ENCODE data around the gene NFASC.
A peak's percentile ranks its signal among the peaks of the same experiment; 100 is the strongest.

Gene NFASC

GRCh38 chr1:204940591-204940990 is 69.9 kb downstream of the NFASC start:
- H3K4me1 ChIP-seq (ENCODE audit: low read length) = 0 out of 2 replicates have a peak, but pooled peaks cover 4% of the 10 kb centered on the region
- no peak overlapping the region for H2AFZ ChIP-seq (ENCODE audit: low read length)
- no peaks in the 10 kb centered on the region for H3K9me3 ChIP-seq (replicated peaks; ENCODE audit: insufficient read depth, low read length)
- DNase-seq = no peak
- no peak overlapping the region for H3K27ac ChIP-seq (ENCODE audit: low read length)
- TF ChIP-seq EZH2 (optimal IDR thresholded peaks at IDR 0.05; ENCODE audit: low read depth, low read length) (no peak), CTCF (IDR thresholded peaks at IDR 0.05; ENCODE audit: low read length) (no peak), EZH2phosphoT487 (IDR thresholded peaks at IDR 0.05; ENCODE audit: low read length) (no peak)
- H4K20me1 ChIP-seq (ENCODE audit: insufficient read depth, low read length) = no peaks in the 10 kb centered on the region
- H3K9me2 ChIP-seq (replicated peaks; ENCODE audit: insufficient read depth, low read length) = no peaks in the 10 kb centered on the region
- no peaks in the 10 kb centered on the region for H3F3A ChIP-seq (ENCODE audit: insufficient read depth, low read length)
- no peak overlapping the region for H3K4me3 ChIP-seq (ENCODE audit: low read length)
- H3K36me3 ChIP-seq (replicated peaks; ENCODE audit: insufficient read depth, low read length) = no peaks in the 10 kb centered on the region
- H3K9ac ChIP-seq (ENCODE audit: low read length) = no peak overlapping the region
- H3K79me2 ChIP-seq (ENCODE audit: low read length) = no peaks in the 10 kb centered on the region
- H3K4me2 ChIP-seq (ENCODE audit: low read depth, low read length) = no peak overlapping the region
- no peaks in the 10 kb centered on the region for H3K27me3 ChIP-seq (replicated peaks; ENCODE audit: insufficient read depth, low read length)

- Histone ChIP-seq H3F3A (ENCODE audit: insufficient read depth, low read length) (no peaks in the 10 kb centered on the region), H3K4me3 (ENCODE audit: low read length) (no peak overlapping the region; the same call in 1 of the 2 replicates), H4K20me1 (ENCODE audit: insufficient read depth, low read length) (no peaks in the 10 kb centered on the region), H3K27ac (ENCODE audit: low read length) (no peak overlapping the region), H3K4me2 (ENCODE audit: low read depth, low read length) (peak overlapping the region; percentile 35; the same call in 1 of the 2 replicates), H2AFZ (ENCODE audit: low read length) (peak overlapping the region; percentile 18), H3K27me3 (replicated peaks; ENCODE audit: insufficient read depth, low read length) (no peaks in the 10 kb centered on the region), H3K9me3 (replicated peaks; ENCODE audit: insufficient read depth, low read length) (no peaks in the 10 kb centered on the region), H3K9ac (ENCODE audit: low read length) (no peak overlapping the region), H3K9me2 (replicated peaks; ENCODE audit: insufficient read depth, low read length) (no peaks in the 10 kb centered on the region), H3K79me2 (ENCODE audit: low read length) (no peaks in the 10 kb centered on the region), H3K4me1 (ENCODE audit: low read length) (0 out of 2 replicates have a peak, but pooled peaks cover 4% of the 10 kb centered on the region), H3K36me3 (replicated peaks; ENCODE audit: insufficient read depth, low read length) (no peaks in the 10 kb centered on the region)
- DNase-seq = peak; percentile 81
- TF ChIP-seq EZH2 (optimal IDR thresholded peaks at IDR 0.05; ENCODE audit: low read depth, low read length) (no peak), CTCF (IDR thresholded peaks at IDR 0.05; ENCODE audit: low read length) (peak; percentile 99), EZH2phosphoT487 (IDR thresholded peaks at IDR 0.05; ENCODE audit: low read length) (no peak)
These were observed 71.0 kb downstream of the NFASC start for GRCh38 chr1:204941421-204942338.

- H3K9me2 ChIP-seq (replicated peaks; ENCODE audit: insufficient read depth, low read length) = no peaks in the 10 kb centered on the region
- H3K4me1 ChIP-seq (ENCODE audit: low read length) = 0 out of 2 replicates have a peak, but pooled peaks cover 4% of the 10 kb centered on the region
- H3K9ac ChIP-seq (ENCODE audit: low read length) = no peak overlapping the region
- no peak for TF ChIP-seq EZH2phosphoT487 (IDR thresholded peaks at IDR 0.05; ENCODE audit: low read length)
- TF ChIP-seq EZH2 (optimal IDR thresholded peaks at IDR 0.05; ENCODE audit: low read depth, low read length) = no peak
- TF ChIP-seq CTCF (IDR thresholded peaks at IDR 0.05; ENCODE audit: low read length) = no peak
- H3K27ac ChIP-seq (ENCODE audit: low read length) = no peak overlapping the region
- no peaks in the 10 kb centered on the region for H4K20me1 ChIP-seq (ENCODE audit: insufficient read depth, low read length)
- H3K9me3 ChIP-seq (replicated peaks; ENCODE audit: insufficient read depth, low read length) = no peaks in the 10 kb centered on the region
- no peak overlapping the region for H3K4me3 ChIP-seq (ENCODE audit: low read length)
- no peak for DNase-seq
- H3F3A ChIP-seq (ENCODE audit: insufficient read depth, low read length) = no peaks in the 10 kb centered on the region
- no peak overlapping the region for H3K4me2 ChIP-seq (ENCODE audit: low read depth, low read length)
- H3K36me3 ChIP-seq (replicated peaks; ENCODE audit: insufficient read depth, low read length) = no peaks in the 10 kb centered on the region
- H2AFZ ChIP-seq (ENCODE audit: low read length) = no peak overlapping the region
- H3K27me3 ChIP-seq (replicated peaks; ENCODE audit: insufficient read depth, low read length) = 0 out of 2 replicates have a peak, but pooled peaks cover 3% of the 10 kb centered on the region
- no peaks in the 10 kb centered on the region for H3K79me2 ChIP-seq (ENCODE audit: low read length)
These were observed 72.8 kb downstream of the NFASC start for GRCh38 chr1:204943495-204943894.

All from MM.1S (cell line).